ENCODE measurements around the gene SKAP1.

SKAP1 gene

DNA sequence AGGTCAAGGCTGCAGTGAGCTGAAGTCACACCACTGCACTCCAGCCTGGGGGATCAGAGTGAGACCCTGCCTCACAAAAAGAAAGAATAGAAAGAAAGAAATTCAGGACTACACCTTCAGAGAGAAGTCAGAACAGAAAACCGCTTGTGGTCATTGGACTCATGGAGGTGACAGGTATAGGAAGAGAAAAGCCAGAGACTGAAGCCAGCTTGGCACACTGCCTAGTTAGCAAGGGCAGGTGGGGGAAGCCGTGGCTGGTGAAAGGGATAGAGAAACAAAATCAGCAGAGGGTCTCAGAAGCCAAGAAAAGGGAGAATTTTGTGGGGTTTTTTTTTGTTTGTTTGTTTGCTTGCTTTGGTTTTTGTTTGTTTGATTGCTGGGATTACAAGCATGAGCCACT lies 32.9 kb upstream of the SKAP1 start:
- H3K27ac Mint-ChIP-seq: no peak overlapping the region
- peaks cover 29% of the 10 kb centered on the region for H3K27me3 Mint-ChIP-seq (ENCODE audit: low read depth, poor library complexity)
- DNase-seq: no peak
- H3K36me3 Mint-ChIP-seq (ENCODE audit: low read depth): no peaks in the 10 kb centered on the region
- H3K4me3 Mint-ChIP-seq: no peak overlapping the region
- no peaks in the 10 kb centered on the region for H3K9me3 Mint-ChIP-seq
- TF ChIP-seq, protein P1, sequence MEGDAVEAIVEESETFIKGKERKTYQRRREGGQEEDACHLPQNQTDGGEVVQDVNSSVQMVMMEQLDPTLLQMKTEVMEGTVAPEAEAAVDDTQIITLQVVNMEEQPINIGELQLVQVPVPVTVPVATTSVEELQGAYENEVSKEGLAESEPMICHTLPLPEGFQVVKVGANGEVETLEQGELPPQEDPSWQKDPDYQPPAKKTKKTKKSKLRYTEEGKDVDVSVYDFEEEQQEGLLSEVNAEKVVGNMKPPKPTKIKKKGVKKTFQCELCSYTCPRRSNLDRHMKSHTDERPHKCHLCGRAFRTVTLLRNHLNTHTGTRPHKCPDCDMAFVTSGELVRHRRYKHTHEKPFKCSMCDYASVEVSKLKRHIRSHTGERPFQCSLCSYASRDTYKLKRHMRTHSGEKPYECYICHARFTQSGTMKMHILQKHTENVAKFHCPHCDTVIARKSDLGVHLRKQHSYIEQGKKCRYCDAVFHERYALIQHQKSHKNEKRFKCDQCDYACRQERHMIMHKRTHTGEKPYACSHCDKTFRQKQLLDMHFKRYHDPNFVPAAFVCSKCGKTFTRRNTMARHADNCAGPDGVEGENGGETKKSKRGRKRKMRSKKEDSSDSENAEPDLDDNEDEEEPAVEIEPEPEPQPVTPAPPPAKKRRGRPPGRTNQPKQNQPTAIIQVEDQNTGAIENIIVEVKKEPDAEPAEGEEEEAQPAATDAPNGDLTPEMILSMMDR (IDR thresholded peaks at IDR 0.05): no peak
- H3K4me1 Mint-ChIP-seq: peaks cover 38% of the 10 kb centered on the region

DNA sequence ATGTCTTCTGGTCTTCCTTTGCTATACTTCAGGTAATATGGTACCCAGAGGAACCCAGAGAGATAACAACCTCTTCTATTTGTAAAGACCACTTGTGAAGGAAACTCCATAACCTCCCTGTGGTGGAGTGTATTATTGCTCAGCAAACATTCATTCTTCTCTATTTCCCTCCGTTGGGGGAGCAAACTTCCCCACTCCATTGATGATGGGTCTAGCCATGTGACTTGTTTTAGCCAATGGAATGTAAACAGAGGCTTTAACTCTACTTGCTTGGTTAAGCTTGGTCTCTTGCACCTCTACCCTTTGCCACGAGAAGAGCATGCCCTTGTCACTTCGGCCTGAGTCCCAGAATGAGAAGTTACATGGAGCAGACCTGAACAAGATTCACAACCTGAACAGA lies 30.0 kb upstream of the SKAP1 start:
- Mint-ChIP-seq H3K27me3 (ENCODE audit: low read depth, poor library complexity) (peaks cover 39% of the 10 kb centered on the region), H3K9me3 (peaks cover 14% of the 10 kb centered on the region)

DNA sequence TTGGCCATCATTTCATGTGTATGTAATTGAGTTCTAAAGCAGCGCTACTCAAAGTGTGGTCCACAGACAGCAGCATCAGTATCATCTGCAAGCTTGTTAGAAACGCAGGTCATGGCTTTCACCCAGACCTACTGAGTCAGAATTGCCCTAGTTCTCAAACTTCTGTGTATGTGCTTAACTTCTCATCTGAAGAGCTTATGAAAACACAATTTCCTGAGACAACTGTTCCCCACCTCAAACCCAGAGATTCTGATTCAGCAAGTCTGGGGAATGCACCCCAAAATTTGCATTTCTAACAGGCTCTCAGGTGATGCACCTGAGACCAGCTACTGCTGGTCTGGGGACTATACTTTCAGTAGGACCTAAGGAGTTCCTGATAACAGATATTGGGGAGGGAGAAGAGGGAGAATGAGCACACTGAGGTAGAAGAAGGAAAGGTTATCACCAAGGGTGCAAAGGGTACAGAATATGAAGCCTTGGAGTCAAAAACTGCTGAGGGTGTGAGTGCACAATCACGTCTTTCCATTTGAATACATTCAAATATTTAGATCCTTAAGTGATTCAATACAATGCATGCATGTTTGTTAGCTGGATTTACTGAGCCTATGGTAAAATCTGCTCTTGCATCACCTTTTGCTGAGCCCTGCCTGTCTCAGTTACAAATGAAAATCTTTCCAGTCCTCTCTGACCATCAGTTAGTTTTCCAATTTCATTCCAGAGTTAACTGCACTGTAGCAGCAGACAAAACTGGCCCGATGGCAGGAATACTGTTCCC lies 29.2 kb upstream of the SKAP1 start:
- H3K4me1 Mint-ChIP-seq: peaks cover 31% of the 10 kb centered on the region
- H3K36me3 Mint-ChIP-seq (ENCODE audit: low read depth): no peaks in the 10 kb centered on the region
- no peak overlapping the region for H3K27ac Mint-ChIP-seq
- DNase-seq: no peak
- no peak overlapping the region for H3K4me3 Mint-ChIP-seq
- H3K9me3 Mint-ChIP-seq: peaks cover 22% of the 10 kb centered on the region
- peaks cover 42% of the 10 kb centered on the region for H3K27me3 Mint-ChIP-seq (ENCODE audit: low read depth, poor library complexity)
- TF ChIP-seq, protein P1 (IDR thresholded peaks at IDR 0.05): no peak

More for the DNA sequence above, 30.0 kb upstream of the SKAP1 start:
- Mint-ChIP-seq H3K27ac (no peak overlapping the region), H3K36me3 (ENCODE audit: low read depth) (no peaks in the 10 kb centered on the region), H3K4me3 (no peak overlapping the region), H3K4me1 (peaks cover 39% of the 10 kb centered on the region)
- DNase-seq: no peak
- TF ChIP-seq, protein P1 (IDR thresholded peaks at IDR 0.05): no peak

DNA sequence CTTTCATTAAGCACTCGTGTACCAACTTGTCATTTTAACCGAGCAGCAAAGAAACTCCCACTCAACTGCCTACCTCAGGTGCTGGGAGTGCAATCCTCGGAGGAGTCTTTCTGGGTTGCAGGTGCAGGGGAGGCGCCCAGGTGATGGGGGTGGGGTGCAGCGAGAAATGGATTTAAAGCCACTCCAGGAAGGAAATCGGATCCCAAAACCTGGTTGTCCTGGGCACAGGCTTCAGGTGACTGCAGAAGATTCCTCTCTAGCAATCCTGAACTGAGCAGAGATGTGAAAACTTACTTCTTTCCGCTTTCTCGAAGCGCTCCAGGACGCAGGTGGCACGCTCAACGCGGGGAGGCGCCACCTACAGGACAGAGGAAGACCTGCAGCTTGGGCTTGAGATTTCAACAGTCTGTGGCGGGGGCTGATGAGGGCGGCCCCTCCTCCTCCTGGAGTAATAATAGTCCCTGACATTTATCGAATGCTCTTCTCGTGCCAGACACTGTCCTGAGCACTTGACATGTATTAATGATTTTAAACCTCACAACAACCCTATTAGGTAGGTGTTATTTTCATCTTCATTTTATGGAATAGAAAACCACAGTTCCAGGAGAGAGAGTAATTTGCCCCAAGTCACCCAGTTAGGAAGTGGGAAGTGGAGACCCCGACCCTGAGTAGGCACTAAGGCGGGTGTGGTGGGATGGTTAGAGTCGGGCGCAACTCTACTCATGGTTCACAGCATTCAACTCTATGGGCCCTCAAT lies 27.2 kb upstream of the SKAP1 start:
- peaks cover 16% of the 10 kb centered on the region for H3K4me1 Mint-ChIP-seq
- TF ChIP-seq, protein P1 (IDR thresholded peaks at IDR 0.05): peak; percentile 99
- no peaks in the 10 kb centered on the region for H3K36me3 Mint-ChIP-seq (ENCODE audit: low read depth)
- peaks cover 32% of the 10 kb centered on the region for H3K9me3 Mint-ChIP-seq
- H3K4me3 Mint-ChIP-seq: peak overlapping the region; percentile 74
- no peak overlapping the region for H3K27ac Mint-ChIP-seq
- peak; percentile 76 for DNase-seq
- peaks cover 38% of the 10 kb centered on the region for H3K27me3 Mint-ChIP-seq (ENCODE audit: low read depth, poor library complexity)

DNA sequence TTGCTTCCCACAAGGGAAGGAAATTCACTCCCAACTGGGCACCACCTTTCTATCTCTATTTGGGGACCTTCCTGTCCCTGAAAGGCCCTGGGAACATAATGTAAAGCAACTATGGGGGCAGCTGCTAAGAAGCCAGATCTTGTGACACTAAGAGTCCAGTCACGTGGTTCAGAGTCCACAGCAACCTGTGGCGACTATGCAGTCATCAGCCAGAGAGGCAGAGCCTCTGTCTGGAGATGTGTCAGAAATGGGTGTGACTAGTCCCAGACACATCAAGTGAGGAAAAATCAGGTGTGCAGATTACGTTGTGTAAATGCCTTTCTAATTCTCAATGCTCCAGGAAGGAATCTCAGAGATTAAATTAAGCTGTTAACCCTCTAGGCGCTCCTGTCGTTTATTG lies 26.6 kb upstream of the SKAP1 start:
- no peak overlapping the region for H3K27ac Mint-ChIP-seq
- no peaks in the 10 kb centered on the region for H3K36me3 Mint-ChIP-seq (ENCODE audit: low read depth)
- peaks cover 38% of the 10 kb centered on the region for H3K27me3 Mint-ChIP-seq (ENCODE audit: low read depth, poor library complexity)
- H3K4me1 Mint-ChIP-seq: peaks cover 18% of the 10 kb centered on the region
- H3K9me3 Mint-ChIP-seq: peaks cover 32% of the 10 kb centered on the region
- DNase-seq: no peak
- TF ChIP-seq, protein P1 (IDR thresholded peaks at IDR 0.05): no peak
- peak overlapping the region; percentile 74 for H3K4me3 Mint-ChIP-seq

All from nephron progenitor cell (in vitro differentiated cells).